ENCODE data around the gene KIRREL3.

KIRREL3 gene

DNA sequence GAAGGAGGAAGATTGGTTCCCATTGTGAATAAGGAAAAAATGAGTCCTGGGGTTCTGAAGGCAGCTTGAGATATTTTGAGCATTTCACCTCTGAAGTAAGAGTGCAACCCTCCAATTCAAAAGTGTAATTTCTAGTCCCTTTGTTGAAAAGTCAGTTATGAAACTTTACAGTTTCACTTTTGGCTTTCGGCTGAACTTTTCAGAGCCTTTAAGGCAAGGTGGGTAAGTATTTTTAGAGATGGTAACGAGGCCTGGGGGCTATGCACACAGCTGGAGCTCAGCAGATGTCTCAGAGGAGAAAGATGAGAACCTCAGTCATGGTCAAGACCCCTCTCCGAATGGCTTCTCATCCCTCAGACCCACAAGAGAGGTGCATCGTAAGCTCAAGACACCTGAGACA lies 267.6 kb downstream of the KIRREL3 start:
- DNase-seq, result no peak

DNA sequence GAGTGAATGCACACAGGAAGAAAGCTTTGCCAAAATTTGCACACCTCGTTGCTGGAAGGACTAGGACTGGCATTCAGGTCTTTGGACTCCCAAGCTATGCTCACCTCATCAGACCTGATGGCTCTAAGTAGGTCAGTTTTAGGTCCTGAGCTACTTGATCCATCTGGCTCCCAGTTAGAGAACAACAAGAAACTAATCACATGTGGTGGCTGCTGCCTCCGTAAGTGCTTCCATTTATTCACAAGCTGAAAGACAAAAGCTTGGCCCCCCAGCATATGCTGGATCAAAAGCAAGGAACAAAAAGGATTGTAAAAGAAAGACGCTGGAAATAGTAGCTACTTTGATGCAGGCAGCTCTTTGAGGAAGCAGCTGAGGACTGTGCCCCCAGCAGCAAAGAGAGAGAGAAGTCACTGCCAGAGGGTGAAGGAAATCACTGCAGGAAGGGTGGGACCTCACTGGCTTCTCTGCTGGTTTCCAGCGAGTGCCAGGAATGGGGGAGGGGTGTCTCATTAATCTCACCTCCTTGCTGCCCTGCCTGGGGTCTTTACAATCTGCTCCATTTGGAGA lies 268.9 kb downstream of the KIRREL3 start:
- no peak for DNase-seq

DNA sequence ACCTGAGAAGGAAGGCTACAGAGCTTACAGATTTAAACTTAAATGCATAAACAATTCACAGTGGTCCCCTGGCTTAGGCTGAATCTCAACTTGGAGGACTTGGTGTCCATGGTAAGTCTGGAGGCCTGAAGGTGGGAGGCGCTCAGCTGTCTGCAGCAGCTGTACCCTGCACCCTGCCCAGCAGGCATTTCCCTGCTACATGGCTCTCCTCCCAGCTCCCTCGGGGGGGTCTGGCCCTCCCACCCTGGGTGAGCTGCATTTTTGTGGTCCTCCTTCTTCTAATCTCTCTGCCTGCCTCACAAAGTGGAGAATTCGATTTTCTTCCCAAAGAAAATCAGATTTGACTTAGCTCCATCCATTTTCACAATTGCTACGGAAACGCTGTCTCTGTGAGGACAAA lies 273.2 kb downstream of the KIRREL3 start:
- DNase-seq, result no peak

DNA sequence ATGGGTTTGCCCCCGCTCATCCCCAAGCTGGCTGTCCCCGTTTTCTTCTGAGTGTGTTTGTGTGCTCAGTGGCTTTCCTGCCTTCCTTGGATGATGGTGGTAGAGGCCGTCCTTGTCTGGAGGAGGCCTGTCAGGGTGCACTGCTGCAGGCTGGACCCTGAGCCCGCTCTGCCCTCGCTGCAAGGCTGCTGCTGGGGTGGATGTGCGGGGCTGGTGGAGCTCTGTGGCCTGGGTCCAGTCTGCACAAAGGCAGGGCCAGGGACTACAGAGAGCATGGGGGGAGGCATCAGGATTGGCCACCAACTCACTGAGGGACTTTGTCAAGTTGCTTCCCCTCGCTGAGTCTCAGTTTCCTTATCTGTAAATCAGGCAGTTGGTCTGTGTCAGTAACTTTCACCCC lies 275.0 kb downstream of the KIRREL3 start:
- DNase-seq, result no peak

DNA sequence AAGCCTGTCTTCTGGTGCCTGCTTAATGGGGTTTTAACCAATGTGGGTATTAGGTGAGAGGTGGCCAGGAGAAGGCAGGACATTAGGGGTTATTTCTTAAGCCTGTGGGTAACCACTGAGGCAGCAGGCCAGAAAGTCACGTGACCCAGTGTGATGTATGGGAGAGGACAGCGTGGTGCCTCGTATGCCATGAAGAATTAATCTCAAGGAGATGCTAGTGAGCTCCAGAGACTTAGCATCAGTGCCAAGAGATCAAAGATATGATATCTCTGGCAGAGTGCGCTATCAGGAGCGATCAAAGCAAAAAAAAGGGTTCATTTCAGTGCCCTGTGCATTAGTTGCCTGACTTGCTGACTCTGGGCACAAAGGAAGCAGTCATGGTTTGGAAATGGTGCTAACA lies 275.5 kb downstream of the KIRREL3 start:
- DNase-seq, result no peak

DNA sequence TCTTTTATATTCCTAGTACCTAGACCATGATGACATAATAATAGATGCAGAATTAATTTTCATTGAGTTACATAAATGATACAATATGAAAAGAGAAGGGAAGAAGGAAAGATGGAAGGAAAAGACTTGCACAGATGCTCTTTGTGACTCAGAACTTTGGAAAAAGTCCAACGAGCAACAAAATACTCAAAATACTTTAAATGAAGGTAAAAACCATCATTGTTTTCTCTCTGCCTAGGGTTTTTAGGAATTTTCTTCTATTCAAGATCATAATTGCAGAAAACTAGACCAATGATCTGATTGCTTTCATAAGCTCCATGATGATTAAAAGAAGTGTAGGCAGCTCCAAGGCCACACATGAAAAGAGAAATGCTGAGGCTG lies 276.9 kb downstream of the KIRREL3 start:
- no peak for DNase-seq

DNA sequence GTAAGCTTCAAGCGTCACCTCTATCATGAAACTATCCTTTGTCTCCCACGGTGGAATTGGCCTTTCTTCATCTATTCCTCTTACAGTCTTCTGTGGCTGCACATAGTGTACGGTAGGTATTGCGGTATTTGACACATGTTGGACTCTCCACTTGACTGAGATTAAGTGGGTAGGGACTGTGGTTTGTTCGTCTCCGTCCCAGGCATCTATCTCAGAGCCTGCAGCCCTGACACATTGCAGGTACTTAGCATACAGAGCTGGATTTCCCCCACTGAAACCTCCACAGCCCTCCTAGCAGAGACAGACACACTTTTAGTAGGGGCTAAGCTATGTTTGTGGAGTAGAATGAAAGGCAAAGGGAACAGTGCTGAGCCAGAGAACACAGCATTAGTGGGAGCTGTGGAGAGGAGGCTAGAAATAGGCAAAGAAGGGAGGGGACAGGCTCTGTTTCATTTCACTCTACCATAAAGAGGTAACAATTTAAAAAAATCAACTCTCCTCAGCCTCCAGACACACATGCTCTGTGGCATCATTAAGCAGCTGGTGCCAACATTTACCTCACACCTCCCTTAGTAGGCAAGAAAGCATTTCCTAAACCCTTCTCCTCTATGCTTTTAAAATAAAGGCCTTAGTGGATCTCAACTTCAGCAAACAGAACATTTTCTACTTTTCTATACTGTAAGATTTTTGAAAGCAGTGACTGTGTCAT lies 277.5 kb downstream of the KIRREL3 start:
- no peak for DNase-seq

DNA sequence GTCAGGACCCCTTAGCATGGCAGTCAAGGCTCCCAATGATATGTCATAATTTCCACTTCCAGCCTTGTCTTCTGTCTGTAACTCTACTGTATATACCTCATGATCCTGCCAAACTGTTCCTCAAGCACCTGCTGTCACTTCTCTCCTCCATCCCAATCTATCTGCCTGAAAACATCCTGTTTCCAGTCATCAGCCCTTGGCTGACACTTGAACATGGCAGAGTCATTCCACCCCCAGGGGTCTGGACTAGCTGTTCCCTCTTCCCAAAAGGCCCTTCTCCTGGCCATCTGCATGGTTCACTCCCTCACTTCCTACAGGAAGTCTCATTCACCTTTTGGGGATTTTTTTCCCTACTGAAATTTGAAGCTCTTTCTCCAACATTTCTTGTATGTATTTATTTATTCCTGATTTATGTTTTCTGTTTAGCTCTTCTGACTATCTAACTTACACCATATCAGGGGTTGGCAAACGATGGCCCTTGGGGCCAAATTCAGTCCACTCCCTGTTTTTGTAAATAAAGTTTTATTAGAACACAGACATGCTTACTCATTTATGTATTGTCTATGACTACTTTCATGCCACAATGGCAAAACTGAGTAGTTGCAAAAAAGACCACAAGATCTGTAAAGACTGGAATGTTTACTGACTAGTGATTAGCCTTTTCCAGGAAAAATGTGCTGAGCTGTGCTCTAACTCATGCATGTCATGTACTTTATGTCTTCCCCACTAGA lies 278.4 kb downstream of the KIRREL3 start:
- DNase-seq, result no peak

DNA sequence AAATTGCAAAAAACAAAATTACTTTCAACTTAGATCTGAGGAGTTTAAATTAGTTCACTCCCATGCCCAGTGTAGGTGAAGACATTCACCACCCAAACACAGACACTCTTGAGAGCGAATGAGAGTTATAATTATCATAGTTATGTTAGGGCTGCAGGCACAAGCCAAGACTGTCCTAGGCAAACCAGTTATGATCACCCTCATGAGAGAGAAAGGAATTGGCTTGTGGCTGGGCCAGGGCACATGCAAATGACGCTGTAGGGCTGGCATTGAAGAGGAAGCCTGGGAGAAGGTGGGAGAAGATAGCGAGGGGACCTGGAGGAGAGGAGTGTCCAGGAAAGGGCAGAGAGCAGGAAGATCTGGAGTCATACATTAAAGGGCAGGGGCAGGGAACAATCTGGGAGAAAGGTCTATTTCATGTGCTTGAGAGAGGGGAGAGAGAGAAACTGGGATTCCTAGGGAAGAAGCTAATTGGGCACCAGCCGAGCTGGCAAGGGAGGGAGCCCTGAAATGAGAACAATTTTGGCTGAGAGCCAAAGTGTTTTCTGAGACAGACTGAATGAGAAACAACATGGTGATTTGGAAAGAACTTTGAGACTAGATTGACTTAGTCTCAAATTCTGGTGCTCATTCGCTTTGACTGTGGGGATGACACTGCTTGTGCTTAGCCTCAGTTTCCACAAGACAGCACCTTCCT lies 279.9 kb downstream of the KIRREL3 start:
- no peak for DNase-seq

DNA sequence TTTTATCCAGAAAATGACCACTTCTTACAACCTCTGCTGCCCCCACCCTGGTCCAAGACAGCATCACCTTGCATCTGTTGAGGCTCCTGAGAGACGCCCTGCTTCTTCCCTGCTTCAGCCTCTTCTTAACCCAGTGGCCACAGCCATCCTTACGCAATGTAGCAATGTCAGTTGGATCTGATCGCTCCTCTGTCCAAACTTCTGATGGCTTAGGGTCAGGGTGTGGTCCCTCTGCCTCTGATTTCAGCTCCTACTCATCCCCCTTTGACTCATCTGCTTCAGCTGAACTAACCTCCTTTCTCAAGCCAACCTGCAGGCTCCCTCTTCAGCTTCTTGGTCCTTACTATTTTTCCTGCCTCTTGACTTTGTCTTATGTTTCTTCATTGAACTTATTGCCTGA lies 280.8 kb downstream of the KIRREL3 start:
- DNase-seq, result no peak

DNA sequence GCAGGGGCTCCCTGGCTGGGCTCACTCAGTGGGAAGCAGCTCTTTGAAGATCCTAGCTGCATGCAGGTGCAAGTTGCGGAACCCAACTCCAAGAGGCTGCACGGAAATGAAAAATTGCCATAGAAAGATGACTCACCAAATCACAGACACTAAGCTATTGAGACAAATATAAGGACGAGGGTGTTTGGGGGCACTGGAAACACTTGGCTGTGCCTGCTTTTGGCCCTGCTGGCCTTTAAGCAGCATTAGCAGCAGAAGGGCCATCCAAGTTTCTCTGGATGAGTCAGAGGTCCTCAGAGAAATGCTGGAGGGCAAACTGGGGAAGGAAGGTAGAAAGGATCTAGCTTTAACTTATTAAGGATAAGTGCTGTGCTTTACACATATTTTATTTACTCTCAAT lies 282.3 kb downstream of the KIRREL3 start:
- DNase-seq, result no peak

DNA sequence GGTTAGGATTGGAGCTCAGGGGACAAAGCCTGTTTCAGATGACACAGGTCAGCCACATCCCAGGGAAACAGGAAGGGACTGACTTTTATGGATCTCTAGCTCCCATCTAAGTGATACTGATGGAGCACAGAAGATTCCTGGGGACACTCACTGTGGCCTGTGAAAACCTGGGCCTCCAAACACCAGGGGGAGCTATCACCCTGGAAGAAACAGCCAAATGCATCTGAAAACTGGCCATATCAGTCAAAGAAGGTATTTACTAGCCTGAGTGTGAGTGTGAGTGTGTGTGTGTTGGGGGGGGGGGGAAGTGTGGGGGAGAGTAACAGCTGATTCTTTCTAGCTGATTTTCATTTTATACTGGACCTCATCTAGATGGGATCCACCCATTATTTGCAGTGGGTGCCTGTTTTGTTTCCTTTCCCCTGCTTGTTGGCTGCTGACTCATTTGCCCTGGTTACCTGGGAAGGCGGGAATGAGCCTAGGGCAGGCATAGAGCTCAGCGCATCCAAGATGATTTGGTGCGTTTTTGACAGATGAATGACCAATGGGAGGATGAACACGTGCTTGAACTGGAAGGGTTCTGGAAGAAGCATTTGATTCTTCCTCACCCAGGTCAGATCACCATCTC lies 284.0 kb downstream of the KIRREL3 start:
- DNase-seq, result peak; percentile 24

DNA sequence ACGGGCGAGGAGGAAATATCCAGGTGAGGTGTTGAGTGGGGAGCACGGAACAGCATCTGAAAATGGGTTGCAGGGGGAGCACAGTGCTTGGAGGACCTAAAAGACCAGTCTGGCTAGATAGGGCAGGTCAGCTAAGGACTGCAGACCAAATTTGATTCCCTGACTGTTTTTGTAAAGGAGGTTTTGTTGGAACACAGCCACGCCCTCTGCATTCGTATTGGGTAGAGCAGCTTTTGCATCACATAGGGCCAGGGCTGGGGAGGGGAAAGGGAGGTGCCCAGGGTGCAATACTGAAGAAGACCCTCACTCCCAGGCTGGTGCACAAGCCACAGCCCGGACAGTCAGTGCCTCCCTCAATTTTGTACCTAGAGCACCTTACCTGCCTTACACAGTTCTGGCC lies 286.8 kb downstream of the KIRREL3 start:
- DNase-seq, result no peak

DNA sequence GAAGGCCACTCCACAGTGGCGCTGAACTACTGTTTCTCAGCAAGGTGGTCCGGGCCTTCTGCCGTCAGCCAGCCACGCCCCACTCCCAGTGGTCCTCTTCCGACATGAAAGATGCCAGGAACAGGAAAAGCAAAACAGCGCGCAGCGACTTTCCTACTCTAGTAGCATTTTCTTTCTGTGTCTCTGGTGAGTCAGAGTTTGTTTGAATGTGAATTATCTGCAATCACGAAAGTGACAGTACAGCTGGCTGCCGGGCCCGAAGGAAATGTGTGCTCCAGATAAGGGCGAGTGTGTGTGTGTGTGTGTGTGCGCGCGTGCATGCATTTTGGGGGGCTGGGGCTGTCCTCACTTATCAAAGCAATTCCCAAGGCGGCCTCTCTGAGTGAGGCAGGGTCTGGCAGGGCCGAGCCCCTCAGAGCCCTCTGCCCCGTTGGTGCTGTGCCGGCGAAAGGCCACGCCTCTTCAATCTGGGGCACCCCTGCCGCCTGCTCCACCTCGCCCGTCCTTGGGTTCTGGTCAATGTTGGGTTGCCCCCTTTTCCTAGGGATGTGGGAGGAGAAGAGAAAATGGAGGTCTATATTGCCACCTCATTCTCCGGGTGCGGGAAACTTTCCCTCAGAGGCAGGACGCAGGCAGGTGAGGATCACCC lies 288.5 kb downstream of the KIRREL3 start:
- no peak for DNase-seq

DNA sequence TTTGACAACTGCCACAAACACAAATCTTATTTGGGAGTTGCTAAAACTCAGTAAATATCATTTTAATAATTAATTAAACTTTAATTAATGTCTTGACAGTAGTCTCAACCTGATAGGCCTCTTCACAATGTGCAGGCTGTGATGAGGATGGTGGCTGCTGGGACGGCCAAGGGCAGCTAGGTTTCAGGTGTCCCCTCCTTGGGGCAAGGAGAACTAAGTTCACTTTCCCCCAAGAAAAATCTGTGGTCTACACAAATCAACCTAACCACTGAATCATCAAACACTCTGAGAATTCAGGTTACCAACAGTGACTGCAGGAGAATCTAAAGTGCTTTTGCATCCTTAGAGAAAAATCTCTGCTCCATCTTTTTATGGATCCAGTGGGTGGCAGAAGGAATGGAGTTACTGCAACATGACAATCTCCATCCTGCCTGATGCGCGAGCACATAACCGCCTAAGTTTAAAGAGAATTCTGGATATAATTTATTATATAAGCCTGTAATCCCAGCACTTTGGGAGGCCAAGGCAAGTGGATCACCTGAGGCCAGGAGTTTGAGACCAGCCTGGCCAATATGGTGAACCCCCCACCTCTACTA lies 289.7 kb downstream of the KIRREL3 start:
- DNase-seq, result no peak

DNA sequence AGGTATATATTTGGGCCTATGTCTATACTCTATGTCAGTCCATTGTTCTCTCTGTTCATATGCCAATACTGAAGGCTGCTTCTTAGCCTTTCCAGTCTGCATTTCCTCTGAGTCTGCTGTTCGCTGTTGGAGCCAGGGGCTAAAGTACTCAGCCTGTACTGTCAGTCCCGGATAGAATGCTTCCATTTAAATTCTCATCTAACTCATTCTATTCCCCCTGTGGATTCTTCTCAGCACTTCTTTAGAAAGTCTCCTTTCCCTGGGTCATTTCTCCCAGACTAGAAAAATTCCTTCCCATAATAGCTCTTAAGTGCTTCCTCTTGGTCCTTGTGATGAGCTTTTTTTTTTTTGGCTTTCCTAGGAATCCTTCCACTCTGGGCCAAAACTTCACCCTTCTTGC lies 293.1 kb downstream of the KIRREL3 start:
- no peak for DNase-seq

DNA sequence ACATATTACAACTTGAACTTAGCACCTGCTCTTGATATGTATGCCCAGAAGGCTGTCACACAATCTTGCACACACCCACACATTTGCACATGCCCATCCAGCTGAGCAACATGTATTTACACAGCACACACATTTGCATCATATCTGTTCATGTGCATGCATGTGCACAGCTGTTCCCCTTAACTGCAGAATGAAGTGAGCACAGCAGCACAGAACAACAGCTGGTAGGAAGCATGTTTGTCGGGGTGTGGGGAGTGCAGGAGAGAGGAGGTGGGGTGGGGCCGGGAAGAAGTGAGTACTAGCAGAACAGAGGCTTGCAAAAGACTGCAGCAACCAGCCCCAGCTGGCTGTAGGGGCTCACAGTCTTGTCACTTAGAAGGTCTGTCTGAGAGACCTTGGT lies 296.5 kb downstream of the KIRREL3 start:
- DNase-seq, result no peak

DNA sequence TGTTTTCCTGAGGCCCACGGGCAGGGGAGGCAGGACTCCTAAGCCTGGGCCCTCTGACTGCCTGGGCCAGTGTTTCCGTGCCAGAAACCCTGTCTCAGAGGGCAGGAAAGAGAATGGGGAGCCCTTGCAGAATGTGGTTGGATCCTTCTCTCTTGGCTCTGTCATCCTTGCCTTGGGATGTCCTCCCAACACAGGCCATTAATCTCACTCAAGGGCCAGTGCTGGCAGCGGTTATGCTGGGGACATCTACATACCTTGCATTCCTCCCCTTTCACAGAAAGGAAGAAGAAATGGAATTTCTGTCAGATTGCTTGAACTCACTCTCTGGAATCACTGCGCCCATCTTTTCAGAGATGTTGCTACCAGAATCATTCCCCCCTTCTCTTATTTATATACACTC lies 296.9 kb downstream of the KIRREL3 start:
- no peak for DNase-seq

DNA sequence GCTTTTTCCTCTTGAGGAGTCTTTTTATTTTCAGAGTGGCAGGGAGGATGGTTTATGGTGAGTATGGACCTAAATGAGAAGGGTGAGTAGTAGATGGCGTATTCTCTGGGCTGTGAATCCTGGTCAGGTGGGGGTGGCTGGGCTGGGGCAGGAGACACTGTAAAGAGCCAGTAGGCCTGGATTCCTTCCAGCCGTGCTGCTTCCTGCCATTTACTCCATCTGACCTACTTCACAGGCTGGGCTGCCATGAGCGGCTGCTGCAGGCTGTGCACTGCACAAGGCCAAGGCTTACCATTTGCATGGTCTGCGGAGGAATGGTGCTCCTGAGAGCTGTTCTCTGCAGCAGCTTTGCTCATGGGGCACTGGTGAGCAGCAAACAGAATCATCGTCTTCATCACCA lies 297.6 kb downstream of the KIRREL3 start:
- DNase-seq, result peak; percentile 48

DNA sequence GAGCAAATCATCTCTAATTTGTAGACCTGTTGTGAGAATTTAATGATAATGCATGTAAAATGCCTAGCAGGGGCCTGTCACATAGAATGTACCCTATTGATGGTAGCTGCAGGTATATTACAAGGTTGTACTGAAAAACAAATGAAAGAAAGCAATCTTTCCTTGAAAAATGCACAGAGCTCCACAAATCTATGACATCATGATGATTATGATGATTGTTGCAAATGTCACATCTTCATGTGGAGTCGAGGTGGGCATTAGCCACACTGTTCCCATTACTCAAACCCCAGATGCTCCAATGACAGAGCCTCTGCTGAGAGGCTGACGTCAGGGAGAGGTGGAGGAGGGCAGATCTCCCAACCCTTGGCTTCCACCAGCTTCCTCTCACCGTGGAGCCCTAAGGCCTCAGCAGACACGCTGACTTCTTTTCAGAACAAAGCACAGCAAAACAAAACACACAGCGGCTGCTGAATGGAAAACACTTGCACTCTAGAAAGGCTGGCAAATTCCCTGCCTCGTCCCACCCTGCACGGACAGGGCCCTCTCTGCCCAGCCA lies 298.3 kb downstream of the KIRREL3 start:
- DNase-seq, result no peak

DNA sequence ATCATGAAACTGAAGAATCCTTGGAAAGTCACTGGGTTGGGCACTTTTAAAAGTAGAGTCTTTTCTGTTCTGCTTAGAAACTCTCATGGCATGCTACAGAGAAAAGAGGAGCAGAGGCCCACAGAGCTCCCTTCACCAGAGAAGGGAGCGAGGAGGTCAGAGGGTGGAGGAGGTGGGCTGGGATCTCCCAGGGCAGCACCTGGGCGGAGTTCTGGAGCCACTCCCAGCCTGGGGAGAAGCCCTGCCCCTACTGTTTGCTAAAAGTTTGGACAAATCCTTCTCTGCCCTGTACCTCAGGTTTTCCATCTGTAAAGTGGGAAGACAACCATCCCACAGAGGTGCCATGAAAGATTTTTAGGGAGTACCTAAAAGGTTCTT lies 299.1 kb downstream of the KIRREL3 start:
- no peak for DNase-seq

Data from NCI-H1092 (cell line).